Stimulated activated naive CD4-positive, alpha-beta T cell treated with Interleukin-2 at 50 U/mL for 16 hours (primary cell): Measurements from ENCODE around the gene PPP1R3F.

Source experiments
- DNase-seq: peaks from one replicate; lab custom pipeline; 2025; lab: John Stamatoyannopoulos, UW

Gene PPP1R3F

DNA sequence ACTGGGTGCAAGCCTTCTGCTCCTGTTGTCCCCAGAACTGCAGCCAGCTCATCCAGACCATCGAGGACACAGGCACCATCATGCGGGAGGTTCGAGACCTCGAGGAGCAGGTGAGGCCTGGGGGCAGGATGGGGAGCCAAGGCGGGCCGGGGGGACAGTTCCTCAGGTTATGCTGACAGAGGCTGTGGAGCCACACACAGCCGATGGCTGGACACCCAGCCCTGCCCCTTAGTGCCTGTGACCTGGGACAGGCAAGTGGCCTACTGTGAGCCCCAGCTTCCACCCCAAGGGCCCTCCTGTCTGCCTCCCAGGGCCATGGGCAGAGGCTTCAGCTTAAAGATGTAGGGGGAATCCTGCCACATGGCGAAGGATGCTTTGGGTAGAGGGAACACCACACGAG is 20.0 kb upstream of the PPP1R3F start:
- no peak for DNase-seq

DNA sequence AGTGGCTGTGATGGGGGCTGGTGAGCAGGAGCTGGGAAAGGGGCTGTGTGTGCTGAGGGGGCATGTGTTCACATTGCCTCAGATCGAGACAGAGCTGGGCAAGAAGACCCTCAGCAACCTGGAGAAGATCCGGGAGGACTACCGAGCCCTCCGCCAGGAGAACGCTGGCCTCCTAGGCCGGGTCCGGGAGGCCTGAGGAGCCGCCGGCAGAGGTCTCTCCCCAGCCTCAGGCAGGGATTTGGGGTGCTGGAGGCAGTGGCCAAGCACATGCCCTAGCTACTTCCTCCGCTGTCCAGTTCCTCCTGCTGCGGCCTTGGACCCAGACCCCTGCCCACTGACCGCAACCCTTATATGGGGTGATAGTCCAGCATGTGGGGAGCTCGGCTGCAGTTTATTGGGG is 19.5 kb upstream of the PPP1R3F start:
- no peak for DNase-seq

DNA sequence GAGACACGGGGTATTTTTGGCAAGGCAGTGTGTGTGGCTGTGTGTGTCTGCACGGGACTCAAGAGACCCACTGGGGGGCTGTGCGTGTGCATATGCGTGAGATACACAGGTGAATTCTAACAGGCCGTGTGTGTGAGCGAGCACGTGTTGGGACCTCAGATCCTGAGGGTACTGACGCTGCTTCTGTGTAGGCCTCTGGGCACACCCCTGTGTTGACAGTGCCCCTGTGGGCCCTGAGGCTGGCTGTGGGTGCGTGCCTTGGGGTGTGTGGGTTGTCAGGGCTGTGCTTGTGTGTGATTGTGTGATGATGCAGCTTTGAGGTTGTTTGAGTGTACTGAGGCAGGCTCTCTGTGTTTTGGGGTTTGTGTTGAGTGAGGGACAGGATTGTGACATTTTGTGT is 19.0 kb upstream of the PPP1R3F start:
- DNase-seq, result no peak

DNA sequence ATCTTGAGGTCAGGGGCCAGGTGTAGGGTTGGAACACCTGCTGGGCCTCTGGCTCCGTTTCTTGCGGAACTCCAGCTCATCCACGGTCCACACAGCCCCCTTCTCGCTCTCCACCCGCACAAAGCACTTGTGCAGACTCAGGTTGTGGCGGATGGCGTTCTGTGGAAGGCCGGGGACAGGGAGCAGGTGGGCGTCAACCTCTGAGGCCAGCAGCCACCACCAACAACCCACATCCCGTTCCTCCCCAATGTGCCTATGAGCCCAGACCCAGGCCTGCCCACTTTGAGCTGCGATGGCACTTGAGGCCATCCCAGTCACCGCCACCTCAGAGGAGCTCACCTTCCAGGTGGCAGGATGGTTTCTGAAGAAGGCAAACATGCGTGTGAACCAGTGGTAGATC is 18.3 kb upstream of the PPP1R3F start:
- DNase-seq, result no peak

DNA sequence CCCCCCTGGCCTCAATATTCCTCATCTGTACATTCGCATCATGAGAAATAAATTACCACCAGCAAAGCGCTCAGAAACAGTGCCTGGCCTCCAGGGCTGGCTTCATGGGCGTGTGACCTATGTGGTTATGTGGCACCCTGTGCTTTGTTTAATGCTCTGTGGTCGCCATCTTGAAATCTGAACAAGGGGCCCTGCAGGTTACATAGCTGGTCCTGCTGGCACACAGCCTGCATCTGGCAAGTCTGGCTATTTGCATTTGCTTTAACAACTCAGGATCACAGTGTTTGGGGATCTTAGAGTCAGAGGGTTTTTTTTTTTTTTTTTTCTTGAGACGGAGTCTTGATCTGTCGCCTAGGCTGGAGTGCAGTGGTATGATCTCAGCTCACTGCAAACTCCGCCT is 15.0 kb upstream of the PPP1R3F start:
- DNase-seq, result no peak

DNA sequence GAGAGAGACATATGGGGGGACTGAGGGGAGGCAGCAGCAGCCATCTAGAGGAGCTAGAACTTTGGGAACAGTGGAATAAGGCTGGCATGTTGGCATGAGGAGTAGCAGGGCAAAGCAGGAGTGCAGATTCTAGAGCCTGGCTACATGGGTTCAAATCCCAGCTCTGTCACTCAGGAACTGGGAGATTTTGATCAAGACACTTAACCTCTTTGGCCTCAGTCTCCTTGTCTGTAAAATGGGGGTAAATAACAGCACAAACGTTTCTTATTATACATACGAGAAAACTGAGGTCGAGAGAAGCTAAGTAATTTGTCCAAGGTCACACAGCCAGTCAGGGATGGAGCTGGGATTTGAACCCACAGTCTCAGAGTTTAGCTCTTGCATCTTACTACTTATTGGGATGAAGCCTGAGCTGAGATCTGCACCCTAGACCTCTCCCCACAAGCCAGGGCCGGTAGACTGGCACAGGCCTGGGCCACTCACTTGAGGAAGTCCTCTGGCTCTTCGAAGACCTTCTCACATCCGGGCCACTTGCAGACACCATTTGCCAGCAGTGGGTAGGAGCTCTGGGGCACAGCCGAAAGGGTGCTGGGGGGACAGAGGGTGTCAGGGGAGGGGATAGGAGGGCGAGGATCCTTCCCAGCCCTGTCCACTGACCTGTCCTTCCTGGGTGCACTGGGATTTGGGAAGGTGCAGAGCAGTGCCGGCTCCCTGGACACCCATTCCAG is 13.2 kb upstream of the PPP1R3F start:
- no peak for DNase-seq

DNA sequence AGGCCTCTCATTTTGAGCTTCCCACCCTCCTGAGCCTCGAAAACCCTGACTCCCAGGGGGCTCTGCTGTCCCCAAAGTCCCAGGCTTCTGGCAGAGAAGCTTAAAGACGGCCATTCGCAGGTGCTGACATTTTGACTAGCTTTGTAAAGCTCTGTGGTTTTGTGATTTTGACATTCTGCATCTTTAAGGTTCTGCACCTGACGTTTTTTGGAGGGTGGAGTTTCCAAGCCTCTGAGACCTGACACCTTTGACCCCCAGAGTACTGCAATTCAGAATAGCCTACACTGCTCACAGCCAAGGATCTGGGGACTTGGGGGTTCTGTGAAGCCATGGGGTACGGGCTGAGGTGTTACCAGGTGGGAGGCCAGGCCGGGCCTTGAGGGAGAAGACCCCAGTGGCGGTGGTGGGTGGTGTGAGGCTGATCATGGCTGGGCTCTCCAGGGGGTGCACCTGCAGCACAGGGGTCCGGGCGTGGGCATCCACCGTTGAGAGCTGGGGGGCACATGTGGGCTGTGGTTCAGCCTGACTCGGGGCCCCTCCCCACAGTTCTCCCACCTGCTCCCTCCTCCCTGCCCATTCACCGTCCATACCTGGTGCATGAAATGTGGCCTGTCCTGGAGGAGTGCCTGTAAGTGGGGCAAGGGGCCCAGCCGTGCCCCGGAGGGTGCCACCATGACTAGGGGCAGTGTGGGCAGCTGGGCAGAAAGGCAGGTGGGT is 12.4 kb upstream of the PPP1R3F start:
- DNase-seq, result no peak

DNA sequence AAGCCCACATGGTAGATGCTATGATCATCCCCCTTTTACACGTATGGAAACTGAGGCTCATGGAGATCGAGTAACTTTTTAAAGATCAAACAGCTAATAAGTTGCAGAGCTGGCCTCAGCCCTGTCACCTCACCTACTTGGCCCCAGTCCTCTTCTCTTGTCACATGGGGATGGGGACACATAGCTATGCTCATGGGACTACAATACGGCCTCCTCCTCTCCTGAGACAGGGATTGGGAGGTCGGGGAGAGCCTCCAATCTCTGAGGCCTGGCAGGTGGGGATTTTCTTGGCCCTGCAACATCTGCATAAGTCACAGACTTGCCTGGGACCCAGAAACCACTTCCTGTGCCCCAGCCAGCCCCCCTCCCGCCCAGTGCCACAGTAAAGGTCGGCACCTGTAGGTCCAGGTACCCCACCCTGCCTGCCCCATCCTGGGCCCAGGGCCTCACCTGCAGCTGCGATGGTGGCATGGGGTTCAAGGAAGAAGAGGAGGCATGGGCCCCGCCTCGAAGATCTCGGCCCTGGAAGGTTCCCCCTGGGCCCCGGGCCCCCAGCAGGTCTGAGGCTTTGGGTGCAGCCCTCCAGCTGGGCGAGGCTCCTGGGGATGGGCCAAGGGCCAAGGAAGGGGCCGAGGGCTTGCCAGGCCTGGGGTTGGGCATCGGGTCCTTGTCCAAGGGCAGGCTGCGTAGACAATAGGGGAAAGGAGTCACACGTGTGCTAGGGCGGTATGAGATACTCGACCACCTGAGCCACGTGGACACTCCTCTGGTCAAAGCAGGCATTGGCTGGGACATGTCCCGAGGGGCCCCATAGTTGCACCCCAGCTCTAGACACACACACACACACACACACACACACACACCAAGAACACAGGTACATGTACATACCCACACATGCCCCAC is 11.5 kb upstream of the PPP1R3F start:
- no peak for DNase-seq

DNA sequence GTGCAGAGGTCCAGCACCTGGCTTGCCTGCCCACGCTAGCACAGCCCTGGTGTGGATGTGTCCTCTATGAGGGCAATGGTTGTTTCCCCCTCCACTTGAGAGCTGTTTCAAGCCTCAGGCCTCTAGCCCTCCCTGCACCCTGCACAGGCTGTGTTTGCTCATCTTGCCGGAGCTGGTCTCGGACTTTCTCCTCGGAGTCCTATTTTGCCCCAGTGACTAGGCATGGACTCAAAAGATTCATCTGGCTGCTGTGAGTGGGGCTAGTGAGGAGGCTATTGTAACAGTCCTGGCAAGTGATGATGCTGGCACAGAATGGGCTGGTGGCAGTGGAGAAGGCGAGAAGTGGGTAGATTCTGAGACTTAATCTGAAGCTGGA is 10.9 kb upstream of the PPP1R3F start:
- no peak for DNase-seq

DNA sequence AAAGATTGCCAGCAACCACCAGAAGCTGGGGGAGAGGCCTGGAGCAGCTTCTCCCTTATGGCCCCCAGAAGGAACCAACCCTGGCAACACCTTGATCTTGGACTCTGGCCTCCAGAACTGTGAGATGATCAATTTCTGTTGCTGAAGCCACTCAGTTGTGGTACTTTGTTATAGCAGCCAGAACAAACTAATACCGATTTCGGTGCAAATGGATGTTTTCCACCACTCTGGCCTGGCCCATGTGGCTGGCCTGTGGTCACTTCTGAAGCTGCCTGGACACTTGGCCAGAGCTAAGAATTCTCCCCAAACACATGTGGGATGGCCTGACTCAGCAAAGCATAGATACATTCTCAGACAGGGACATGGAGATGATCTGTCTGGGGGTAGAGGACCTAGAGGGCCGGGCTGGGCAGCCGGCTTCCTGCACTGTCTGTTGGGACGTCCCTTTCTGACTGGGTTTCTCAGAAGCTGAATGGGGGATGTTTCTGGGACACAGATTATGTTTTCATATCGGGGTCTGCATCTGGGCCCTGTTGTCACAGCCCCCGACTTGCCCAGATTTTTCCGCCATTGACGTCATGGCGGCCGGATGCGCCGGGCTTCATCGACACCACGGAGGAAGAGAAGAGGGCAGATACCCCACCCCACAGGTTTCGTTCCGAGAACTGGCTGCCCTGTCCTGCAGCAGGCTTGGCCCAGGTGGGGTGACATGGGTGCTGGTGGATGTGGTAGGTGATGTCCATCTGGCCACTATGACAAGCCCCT is 9.2 kb upstream of the PPP1R3F start:
- DNase-seq, result no peak

DNA sequence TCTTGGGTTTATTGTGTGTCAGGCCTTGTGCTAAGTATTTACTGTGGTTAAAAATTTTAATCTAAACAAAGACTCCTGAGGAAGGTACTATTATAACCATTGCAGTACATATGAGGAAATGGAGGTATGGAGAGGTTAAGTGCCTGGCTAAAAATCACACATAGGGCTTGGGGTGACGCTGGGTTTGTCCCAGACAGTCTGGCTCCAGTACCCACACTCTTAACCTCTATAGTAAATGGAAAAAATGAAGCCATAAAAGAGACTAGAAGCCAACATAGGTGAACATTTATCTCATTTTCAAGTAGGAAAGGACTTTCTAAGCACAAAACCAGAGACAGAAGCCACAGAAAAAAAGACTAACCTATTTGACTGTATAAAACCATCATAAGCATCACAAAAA is 7.0 kb upstream of the PPP1R3F start:
- DNase-seq, result no peak

DNA sequence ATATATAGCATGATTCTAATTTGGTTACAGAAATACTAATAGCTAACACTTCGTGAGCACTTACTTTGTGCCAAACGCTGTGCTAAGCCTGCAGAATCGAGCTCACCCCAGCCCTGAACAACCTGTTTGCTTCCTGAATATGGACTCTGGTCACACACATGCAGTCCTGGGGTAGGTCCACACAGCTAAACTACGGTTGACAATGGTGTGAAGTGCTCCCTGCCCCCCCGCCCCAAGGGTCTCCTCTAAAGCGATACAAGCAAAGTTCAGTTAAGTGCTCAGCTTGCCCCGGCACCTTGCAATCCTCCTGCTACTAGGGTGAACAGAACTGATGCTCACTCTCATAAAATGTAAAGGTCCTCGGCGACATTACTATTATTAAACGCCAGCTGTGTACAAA is 6.0 kb upstream of the PPP1R3F start:
- no peak for DNase-seq

DNA sequence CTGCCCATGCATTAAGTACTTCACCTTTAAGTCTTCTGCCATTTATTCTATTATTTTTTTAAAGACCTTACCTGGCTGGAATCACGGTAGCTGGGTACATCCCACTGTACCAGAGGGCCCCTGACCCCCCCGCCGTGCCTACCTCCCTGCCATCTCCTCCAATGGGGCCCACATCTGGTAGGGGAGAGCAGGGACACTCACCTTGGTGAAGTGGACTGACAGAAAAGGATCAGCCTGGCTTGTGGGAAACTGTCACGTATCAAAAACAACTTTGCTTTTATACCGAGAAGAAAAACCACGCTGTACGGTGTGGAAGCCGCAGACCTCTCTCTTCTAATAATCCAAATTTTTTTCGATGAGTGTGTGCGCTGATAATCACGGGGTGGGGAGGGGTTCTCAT is 5.1 kb upstream of the PPP1R3F start, which contains the start of gene FOXP3:
TSS of gene FOXP3 (minus strand) at position 251 of the 400 bp plus-strand sequence. CDS start 6,205 bp downstream, outside the sequence.
- no peak for DNase-seq

DNA sequence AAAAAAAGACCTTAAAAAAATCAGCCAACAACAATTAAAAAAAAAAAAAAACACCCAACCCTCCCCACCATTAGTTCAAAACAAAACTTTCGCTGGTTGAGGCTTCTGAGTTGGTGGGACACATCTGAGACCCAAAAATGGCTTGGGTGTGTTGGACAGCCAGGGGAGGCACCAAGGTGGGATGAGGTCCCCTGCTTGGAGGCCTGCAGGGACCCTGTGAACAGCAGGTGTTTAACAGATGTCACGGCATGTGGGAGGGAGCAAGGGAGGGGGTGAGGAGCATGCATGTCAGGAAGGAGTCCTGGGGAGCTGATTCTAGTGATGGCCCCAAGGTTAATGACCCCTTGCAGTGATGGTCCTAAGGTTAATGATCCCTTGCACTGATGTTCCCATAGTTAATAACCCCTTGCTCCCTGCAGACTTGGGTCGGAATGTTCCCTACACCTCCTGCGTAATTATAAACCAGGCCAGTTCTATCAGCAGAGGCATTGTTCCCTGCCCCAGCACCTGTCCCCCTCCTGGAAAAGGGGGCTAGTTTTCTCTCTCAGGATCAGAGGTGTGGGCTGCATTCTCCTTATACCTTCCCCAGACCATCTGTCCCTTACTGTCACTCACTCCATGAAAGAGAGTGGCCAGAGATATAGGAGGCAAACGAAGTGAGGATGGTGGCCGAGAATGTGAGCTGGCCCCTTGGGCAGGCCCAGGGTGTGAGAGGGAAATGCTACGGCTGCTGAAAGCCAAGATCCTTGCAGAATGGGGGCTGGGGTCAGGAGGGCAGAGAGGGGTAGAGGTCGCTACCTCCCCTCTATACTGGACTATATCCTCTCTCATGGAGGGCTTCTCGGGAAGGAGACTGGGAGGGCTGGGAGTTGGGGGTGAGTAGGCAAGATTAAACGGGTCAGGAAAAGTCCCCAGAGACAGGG is 2.8 kb upstream of the PPP1R3F start:
- no peak for DNase-seq

DNA sequence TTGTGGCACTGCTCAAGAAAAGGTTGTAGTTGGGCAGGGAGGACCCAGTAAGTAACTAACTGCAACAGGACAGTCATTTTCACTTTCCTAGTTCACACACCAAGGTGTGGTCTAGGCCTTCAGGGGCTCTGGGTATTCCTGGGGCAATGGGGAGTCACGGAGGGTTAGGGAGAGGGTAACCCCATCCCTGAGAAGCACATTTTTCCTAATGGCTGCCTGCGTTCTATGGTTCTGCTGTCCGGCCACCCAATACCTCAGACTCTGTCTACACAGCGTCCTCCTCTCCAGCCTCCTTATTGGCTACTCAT is 937 bp upstream of the PPP1R3F start:
- no peak for DNase-seq

DNA sequence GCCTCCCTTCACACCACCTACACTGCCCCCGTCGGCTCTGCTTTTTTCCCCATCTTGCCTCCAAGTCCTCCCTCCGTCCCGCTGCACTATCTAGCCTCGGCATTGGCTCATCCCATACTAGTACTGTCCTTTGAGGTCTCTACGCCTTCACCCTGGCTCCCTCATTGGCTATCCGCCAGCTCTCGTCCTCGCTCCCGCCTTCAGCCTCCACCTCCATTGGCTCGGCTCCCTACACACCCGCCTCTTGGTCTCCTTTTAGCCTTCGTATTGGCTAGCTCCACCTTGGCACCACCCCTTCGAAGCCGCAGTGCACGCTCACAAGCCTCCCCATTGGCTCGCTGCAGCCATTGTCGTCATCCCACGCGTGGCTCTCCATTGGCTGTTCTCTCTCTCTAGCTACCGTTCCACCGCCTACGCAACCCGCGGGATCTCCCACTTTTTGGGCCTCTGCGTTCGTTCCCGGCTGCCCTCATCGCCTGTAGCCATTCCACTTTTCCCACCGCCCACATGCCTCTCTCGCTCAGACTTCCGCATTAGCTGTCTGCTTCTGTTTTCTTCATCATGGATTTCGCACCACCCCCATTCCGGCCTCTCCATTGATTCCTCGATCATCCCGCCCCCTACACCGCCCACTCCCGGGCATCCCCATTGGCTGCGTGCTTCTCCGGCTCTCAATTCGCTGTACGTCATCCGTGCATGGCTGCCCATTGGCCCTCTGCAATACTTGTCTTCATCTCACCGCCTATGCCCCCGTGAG is 405 bp upstream of the PPP1R3F start:
- peak; percentile 96 for DNase-seq

DNA sequence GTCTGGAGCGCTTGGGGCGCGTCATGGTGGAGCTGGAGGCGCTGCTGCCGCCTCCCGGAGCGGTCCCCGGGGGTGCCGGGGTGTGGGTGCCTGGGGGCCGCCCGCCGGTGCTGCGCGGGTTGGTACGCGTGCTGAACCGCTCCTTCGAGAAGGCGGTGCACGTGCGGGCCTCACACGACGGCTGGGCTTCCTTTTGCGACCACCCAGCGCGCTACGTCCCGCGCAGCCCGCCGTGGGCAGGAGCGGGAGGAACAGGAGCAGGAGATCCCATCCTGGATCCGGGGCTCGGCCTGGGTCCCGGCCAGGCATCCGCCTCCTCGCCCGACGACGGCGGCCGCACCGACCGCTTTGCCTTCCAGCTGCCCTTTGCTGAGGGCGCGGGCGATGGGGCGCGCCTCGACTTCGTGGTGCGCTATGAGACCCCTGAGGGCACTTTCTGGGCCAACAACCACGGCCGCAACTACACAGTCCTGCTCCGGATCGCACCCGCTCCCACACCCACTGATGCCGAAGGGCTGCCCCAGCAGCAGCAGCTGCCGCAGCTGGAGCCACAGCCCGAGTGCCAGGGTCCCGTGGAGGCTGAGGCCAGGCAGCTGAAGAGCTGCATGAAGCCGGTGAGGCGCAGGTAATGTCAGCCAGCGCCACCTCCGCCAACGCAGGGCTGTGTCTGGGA is 792 bp downstream of the PPP1R3F start:
- no peak for DNase-seq

DNA sequence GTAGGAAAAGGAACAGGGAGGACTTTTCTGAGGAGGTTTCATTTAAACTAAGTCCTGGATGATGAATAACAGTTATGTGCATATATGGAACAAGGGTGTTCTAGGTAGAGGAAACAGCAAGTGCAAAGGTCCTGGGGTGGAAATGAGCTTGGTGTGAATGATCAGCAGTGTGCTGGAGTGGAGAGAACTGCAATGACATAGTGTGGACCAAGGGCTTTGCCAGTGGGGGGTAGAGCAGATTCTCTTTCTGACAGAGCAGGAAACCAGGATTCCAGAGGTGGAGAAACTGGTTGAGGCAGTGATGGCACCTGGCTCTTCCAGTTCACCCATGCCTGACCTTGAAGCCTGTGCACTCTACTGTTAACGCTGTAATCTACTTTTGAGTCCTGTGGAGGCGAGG is 1.7 kb downstream of the PPP1R3F start:
- DNase-seq, result no peak

DNA sequence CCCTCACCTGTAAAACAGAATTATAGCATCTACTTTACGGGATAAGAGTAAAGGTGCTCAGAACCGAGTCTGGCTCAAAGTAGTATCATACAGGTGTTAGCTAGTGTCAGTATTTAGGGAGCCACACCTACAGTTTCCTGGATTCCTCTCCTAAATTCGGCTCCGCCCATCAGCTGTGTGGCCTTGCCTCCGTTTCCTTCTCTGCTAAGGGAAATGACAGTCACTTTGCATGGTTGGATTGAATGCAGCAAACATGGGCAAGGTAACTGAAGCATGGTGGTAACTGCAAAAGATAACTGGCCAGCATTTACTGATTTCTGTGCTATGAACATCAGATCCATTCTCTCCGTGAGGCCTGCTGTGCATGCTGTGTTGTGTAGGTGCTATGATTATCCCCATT is 2.8 kb downstream of the PPP1R3F start:
- DNase-seq, result no peak
